Mucosa of rectum (tissue), 2 donors: ENCODE measurements around the gene SKIC8.

Experiments
- H3K27ac ChIP-seq, 2 donors: one replicate each; pipeline ENCODE4 v1.7.0; 2013; ENCODE audit warnings: inconsistent platforms in 2 of 2, low read depth in 2 of 2, low read length in 2 of 2
- H3K27me3 ChIP-seq, 2 donors: one replicate each; pipeline ENCODE4 v1.7.0; 2013; ENCODE audit warnings: low read length in 2 of 2; ENCODE audit not compliant: control insufficient read depth in 2 of 2, insufficient read depth in 2 of 2
- H3K36me3 ChIP-seq, 2 donors: one replicate each; pipeline ENCODE4 v1.7.0; 2013; ENCODE audit warnings: low read length in 2 of 2; ENCODE audit not compliant: control insufficient read depth in 2 of 2, insufficient read depth in 2 of 2
- H3K4me1 ChIP-seq, 2 donors: one replicate each; pipeline ENCODE4 v1.7.0; 2013; ENCODE audit warnings: low read length in 2 of 2, mild to moderate bottlenecking in 1 of 2; ENCODE audit not compliant: control insufficient read depth in 2 of 2, insufficient read depth in 2 of 2
- H3K4me3 ChIP-seq, 2 donors: one replicate each; pipeline ENCODE4 v1.7.0; 2013; ENCODE audit warnings: low read length in 2 of 2
- H3K9ac ChIP-seq, 2 donors: one replicate each; pipeline ENCODE4 v1.7.0; 2013; ENCODE audit warnings: low read length in 2 of 2, low read depth in 1 of 2, mild to moderate bottlenecking in 1 of 2
- H3K9me3 ChIP-seq, 2 donors: one replicate each; pipeline ENCODE4 v1.7.0; 2013; ENCODE audit warnings: low read length in 2 of 2; ENCODE audit not compliant: control insufficient read depth in 2 of 2
- donor health status: healthy.
- donor health status: Normal muscosa, but diverticular disease.

The SKIC8 gene

DNA sequence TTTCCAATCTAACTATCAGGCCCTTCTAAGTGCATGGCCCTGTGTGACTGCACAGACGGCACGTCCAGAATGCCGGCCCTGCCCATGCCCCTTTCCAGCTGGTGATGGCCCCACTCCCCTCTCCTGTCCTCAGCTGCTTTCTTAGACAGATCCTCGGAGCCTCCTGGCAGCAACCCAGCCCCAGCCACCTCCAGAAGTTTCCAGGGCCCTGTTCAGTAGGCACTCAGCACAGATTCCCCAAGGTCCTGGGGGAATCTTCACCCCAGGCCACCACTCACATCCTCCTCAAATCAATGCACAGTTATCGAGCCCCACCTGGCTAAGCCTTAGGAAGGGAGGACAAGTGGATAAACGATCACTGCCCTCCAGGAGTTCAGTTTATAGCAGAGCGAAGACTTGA is 39.4 kb upstream of the SKIC8 start:
- H3K4me3 ChIP-seq = no peak overlapping the region
- H3K27ac ChIP-seq = no peak overlapping the region
- H3K9me3 ChIP-seq = no peaks in the 10 kb centered on the region
- H3K27me3 ChIP-seq = peaks cover 31 to 43% of the 10 kb centered on the region in 2 donors
- H3K4me1 ChIP-seq = peaks cover 8 to 9% of the 10 kb centered on the region in 2 donors
- no peaks in the 10 kb centered on the region for H3K36me3 ChIP-seq
- no peak overlapping the region for H3K9ac ChIP-seq

DNA sequence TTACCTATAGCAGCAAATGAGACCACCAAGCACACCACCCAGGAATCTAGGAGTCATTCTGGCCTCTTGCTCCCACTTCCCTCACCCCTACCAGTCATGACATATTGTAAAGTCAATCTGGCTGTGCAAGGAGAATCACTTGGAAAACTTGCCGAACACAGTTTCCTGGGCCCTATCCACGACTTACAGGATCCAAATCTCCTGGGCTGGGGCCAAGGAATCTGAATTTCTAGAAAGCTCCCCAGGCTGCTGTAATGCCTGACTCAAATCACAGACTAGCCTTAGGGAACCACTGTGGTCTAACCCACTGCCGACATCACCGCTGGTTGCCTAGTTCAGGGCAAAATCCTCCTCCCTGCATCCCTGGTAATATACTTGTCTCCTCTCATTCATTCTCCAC is 36.6 kb upstream of the SKIC8 start:
- H3K9ac ChIP-seq = no peak overlapping the region
- no peak overlapping the region for H3K27ac ChIP-seq
- H3K4me1 ChIP-seq = peaks cover 6 to 7% of the 10 kb centered on the region in 2 donors
- H3K9me3 ChIP-seq = no peaks in the 10 kb centered on the region
- peaks cover 22 to 24% of the 10 kb centered on the region in 2 donors for H3K27me3 ChIP-seq
- no peaks in the 10 kb centered on the region for H3K36me3 ChIP-seq
- H3K4me3 ChIP-seq = no peak overlapping the region

DNA sequence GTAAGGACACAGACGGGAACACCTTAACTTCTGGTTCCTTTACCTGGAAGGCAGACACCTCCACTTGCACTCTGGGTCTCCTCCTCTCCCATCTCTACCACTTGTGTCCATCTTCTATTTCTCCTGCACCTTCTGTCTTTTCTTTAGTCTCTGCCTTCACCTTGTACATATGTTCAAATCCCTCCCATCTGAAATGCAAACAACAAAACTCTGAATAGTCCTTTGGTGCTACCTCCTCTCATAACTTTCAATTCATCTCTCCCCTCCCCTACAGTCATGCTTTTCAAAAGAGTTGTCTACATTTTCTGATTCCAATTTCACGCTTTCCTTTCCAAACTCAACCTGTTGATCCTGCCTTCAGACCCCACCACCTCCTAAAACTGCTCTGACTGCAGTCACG is 35.4 kb upstream of the SKIC8 start:
- Histone ChIP-seq H3K4me1 (no peaks in the 10 kb centered on the region), H3K27me3 (peaks cover 14 to 17% of the 10 kb centered on the region in 2 donors), H3K4me3 (no peak overlapping the region), H3K36me3 (no peaks in the 10 kb centered on the region), H3K9ac (no peak overlapping the region), H3K27ac (no peak overlapping the region), H3K9me3 (no peaks in the 10 kb centered on the region)

DNA sequence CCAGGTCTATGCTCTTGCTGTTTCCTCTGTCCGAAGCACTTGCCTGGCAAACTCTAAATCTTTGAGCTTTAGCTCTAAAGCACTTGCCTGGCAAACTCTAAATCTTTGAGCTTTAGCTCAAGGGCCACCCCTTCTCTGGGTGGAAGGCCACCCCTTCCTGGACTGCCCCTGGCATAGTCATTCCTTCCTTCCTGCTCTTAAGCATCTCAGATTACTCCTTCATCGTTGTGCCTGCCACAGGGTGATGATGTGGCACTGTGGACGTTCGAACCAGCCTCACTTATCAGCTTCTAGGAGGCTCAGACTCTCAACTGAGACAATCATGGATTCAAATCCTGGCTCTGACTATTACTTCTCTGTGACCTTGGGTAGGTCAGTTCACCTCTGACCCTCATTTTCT is 30.2 kb upstream of the SKIC8 start:
- no peak overlapping the region for H3K27ac ChIP-seq
- H3K9ac ChIP-seq = no peak overlapping the region
- no peaks in the 10 kb centered on the region for H3K36me3 ChIP-seq
- no peaks in the 10 kb centered on the region for H3K9me3 ChIP-seq
- H3K27me3 ChIP-seq = no peaks in the 10 kb centered on the region
- H3K4me1 ChIP-seq = peaks cover 3% of the 10 kb centered on the region in 2 donors
- H3K4me3 ChIP-seq = no peak overlapping the region

DNA sequence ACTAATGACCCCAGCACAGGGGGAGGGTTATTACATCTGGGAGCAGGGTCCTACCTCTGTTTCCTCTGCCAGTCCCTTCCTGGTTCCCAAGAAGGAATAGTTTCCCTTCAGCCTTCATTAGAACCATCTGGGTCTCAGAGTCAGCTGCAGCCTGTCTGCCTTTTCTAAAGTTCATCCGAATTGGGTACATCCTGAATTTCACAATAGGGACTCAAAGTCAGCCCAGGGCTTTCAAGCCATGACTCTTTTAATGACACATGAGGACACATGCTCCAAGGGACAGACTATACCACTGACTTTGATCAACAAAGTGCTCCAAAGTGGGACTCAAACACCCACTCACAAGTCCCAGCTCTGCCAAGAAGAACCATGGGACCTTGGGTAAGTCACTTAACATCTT is 28.1 kb upstream of the SKIC8 start:
- Histone ChIP-seq H3K36me3 (no peaks in the 10 kb centered on the region), H3K9me3 (no peaks in the 10 kb centered on the region), H3K27me3 (no peaks in the 10 kb centered on the region), H3K4me3 (no peak overlapping the region), H3K27ac (no peak overlapping the region), H3K9ac (no peak overlapping the region), H3K4me1 (peaks cover 3% of the 10 kb centered on the region in 2 donors)

DNA sequence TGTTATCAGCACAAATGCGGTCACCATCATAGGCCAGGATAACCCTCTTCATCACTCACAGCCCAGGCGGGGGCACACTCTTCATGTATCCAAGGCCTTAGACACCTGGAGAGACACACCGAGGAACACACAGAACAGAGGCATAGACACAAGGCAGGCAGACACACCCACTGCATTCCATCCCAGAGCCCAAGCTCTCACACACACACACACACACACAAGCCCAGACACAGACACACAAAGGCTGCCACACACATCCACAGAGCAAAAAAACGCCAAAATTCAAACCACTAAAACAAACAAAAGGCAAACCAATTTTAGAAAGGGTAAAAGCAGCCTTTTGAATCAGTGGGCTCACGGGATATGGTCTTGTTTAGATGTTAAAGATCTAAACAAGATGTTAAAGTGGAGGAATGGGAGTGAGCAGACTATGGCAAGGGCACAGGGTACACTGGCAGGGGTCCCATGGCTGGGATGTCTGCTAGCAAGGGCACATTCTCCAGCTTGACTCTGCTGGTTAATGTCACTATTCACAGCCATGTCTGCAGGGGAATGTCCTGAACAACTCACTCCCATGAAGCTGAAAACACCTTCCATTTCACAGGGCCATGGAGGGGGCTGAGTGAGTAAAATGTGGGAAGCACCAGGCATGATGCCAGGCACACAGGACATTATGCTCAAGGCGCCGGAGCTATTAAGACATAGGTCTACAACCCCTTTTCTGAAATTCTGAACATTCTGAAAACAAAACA is 25.9 kb upstream of the SKIC8 start:
- Histone ChIP-seq H3K27ac (no peak overlapping the region), H3K9ac (no peak overlapping the region), H3K9me3 (no peaks in the 10 kb centered on the region), H3K4me1 (peaks cover 3% of the 10 kb centered on the region in 2 donors), H3K4me3 (no peak overlapping the region), H3K36me3 (no peaks in the 10 kb centered on the region), H3K27me3 (no peaks in the 10 kb centered on the region)

DNA sequence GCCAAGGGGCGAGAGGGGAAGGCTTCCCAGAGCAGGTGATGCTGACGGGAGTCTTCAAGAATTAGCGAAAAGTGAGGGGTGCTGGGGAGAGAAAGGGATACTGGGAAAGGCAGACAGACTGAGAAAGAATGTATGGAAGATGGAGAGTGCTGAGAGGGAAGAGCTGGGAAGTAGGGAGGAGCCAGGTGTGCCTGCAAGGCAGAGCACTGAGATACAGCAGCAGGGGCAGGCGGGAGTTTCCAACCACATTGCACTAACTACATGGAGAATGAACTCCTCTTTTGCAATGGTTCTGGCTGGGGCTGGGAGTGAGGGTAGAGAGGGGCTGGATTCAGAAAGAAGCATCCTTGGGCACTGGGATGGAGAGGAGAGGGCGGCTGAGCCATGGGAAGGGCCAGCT is 24.7 kb upstream of the SKIC8 start:
- no peak overlapping the region for H3K9ac ChIP-seq
- peaks cover 0 to 3% of the 10 kb centered on the region in 2 donors for H3K4me1 ChIP-seq
- H3K27me3 ChIP-seq = no peaks in the 10 kb centered on the region
- no peaks in the 10 kb centered on the region for H3K36me3 ChIP-seq
- H3K9me3 ChIP-seq = no peaks in the 10 kb centered on the region
- H3K4me3 ChIP-seq = no peak overlapping the region
- no peak overlapping the region for H3K27ac ChIP-seq

DNA sequence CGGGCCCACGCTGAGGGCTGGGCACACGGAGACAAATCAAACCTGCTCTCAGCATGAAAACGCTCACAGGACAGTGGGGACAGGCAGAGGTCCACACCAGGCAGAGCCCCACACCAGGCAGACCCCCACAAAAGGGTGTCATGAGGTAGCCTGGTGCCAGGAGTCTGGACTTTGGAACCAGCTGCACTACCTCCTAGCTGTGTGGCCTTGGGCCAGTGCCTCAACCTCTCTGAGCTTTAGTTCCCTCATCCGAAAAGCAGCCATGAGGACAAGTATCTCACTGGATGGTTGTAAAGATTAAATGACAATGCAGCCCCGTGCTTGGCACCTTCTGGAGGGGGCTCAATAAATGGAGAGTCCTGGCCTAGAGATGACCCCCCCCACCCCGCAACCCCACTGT is 24.3 kb upstream of the SKIC8 start:
- Histone ChIP-seq H3K9ac (no peak overlapping the region), H3K36me3 (no peaks in the 10 kb centered on the region), H3K9me3 (no peaks in the 10 kb centered on the region), H3K27ac (no peak overlapping the region), H3K4me1 (no peaks in the 10 kb centered on the region), H3K4me3 (no peak overlapping the region), H3K27me3 (no peaks in the 10 kb centered on the region)

DNA sequence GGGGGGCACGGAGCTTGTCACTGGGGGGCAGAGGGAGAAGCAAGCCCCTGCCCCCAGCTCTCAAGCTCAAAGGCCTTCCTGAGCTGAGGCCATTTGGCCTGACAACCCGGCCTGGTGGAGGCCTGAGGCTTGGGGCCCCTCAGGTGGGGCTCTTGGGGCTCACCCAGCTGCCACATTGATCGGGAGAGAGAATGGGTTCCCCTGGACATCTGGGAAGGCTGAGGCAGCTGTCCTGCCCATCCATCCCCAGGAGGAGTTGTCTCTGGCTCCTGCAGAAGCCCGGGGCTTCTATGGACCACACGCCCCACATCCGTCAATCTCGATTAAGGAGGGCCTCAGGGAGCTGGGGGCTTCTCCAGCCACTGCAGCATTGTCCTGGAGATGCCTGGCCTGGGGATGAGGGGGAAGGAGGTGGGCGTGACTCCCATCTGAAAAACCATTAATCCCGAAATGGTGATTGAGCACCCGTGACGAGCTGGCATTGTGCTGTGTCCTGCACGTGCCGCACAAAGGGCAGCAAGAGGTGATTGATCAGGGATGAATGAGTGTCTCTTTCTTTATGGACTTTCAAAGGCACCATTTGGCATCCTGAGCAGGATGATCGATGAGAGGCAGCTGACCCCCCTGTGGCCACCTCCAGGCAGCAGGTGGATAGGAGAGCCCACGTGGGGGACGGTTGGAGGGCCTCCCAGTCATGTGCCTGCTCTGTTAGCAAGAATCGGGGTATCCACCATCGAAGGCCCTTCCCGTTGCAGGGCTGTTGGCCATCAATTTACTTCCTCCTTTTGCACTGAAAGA is 23.5 kb upstream of the SKIC8 start:
- Histone ChIP-seq H3K36me3 (no peaks in the 10 kb centered on the region), H3K4me1 (no peaks in the 10 kb centered on the region), H3K9ac (no peak overlapping the region), H3K27me3 (no peaks in the 10 kb centered on the region), H3K4me3 (no peak overlapping the region), H3K9me3 (no peaks in the 10 kb centered on the region), H3K27ac (no peak overlapping the region)

DNA sequence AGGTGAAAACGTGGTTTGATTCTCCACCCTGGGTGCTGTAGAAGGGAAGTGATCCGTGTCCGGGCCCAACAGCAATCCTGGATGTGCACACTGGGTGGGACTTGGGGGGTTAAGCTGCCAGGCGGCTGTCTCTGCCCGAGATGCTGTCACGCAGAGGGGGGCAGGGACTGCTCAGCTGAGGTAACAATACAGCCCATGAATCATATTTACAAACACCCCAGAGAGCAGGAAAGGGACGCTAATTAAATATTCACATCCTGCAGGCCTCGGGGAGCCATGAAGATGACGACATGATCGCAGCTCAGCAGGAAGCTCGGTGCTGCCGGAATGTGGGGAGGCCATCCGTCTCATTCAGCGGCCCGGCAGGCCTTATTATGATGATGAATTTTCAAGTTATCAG is 22.8 kb upstream of the SKIC8 start:
- H3K4me1 ChIP-seq = peaks cover 0 to under 1% of the 10 kb centered on the region in 2 donors
- H3K9ac ChIP-seq = no peak overlapping the region
- H3K27me3 ChIP-seq = no peaks in the 10 kb centered on the region
- no peak overlapping the region for H3K4me3 ChIP-seq
- H3K27ac ChIP-seq = no peak overlapping the region
- no peaks in the 10 kb centered on the region for H3K36me3 ChIP-seq
- H3K9me3 ChIP-seq = no peaks in the 10 kb centered on the region
